ENCODE measurements around the gene FBXO42. TPM values are rescaled to one million over a fixed set of nuclear protein-coding genes. Genes with fewer than 3 reads are reported as not detected.
"Not testable (repeated sequence)": the region's sequence is repeated elsewhere in the genome, so short reads cannot be mapped to it uniquely, and the experiment has no call there.

Gene FBXO42
- total RNA-seq, 2 experiments from 2014 or later, result 14.3 to 14.9 TPM

- peak; percentile 65 for ATAC-seq (ENCODE audit: poor library complexity)
Observed at GRCh38 chr1:16367258-16367967, 15.1 kb upstream of the FBXO42 start.

GRCh38 chr1:16366722-16367257, 14.5 kb upstream of the FBXO42 start, which contains the start of gene SZRD1:
TSS of gene SZRD1 (plus strand) at chr1:16367242. CDS start at chr1:16367258, 16 bp downstream.
- peak within 1 kb of the TSS; percentile 100 for H3K4me3 ChIP-seq (ENCODE audit: low read length)

More at GRCh38 chr1:16367258-16367967, 15.1 kb upstream of the FBXO42 start:
- Histone ChIP-seq H3K36me3 (ENCODE audit: insufficient read depth, low read length) (peaks cover 2% of the 10 kb centered on the region), H3K4me1 (ENCODE audit: insufficient read depth, low read length) (peaks cover 44% of the 10 kb centered on the region), H3K9me3 (ENCODE audit: control insufficient read depth in 1 of 2, insufficient read depth in 1 of 2, low read length in 2 of 2) (no peaks in the 10 kb centered on the region), H3K27me3 (ENCODE audit: control insufficient read depth in 1 of 2, insufficient read depth in 2 of 2, low read length in 2 of 2) (no peaks in the 10 kb centered on the region), H3K4me3 (ENCODE audit: low read length) (peak overlapping the region; percentile 100), H3K27ac (ENCODE audit: low read depth in 1 of 2, low read length in 2 of 2) (peak overlapping the region; percentile 99 to 100)
- CTCF ChIA-PET, result interaction anchor here (2.1 kb wide), 1 partner anchor 15 kb away, joined by 6 read pairs; the partner anchor contains the start of gene FBXO42
- Mint-ChIP-seq H3K9me3 (no peaks in the 10 kb centered on the region), H3K27ac (peak overlapping the region; percentile 99), H3K4me3 (peak overlapping the region; percentile 98), H3K27me3 (no peaks in the 10 kb centered on the region), H3K36me3 (ENCODE audit: low read depth) (peaks cover 21% of the 10 kb centered on the region), H3K4me1 (ENCODE audit: low read depth) (peaks cover 48% of the 10 kb centered on the region)
- peak in 13 of 14 experiments; percentile 62 to 92 (median 76) for DNase-seq
- POLR2A ChIA-PET, result interaction anchor here (0.6 to 3.8 kb wide), 13 partner anchors 8 to 520 kb away, joined by 3 to 37 read pairs (median 4); partner anchors contain the start of genes FBXO42, NBPF1, NECAP2 and SPEN
- intact Hi-C loops (cut with DNase I, micrococcal nuclease), result loop anchor here (1.0 to 10.0 kb wide), 8 partner anchors 15 to 840 kb away; partner anchors contain the start of genes CPLANE2 (in 2 of the 2), NECAP2 (in 2 of the 2), DNAJC16 (in 1 of the 2) and FBXO42 (in 1 of the 2)
- no peak for TF ChIP-seq CTCF (IDR thresholded peaks at IDR 0.05)

GRCh38 chr1:16365146-16365498, 12.8 kb upstream of the FBXO42 start:
- H3K4me3 ChIP-seq (ENCODE audit: low read length); ATAC-seq (ENCODE audit: poor library complexity); H3K27me3 Mint-ChIP-seq; H3K9me3 Mint-ChIP-seq; H3K27me3 ChIP-seq (ENCODE audit: control insufficient read depth in 1 of 2, insufficient read depth in 2 of 2, low read length in 2 of 2); H3K27ac ChIP-seq (ENCODE audit: low read depth in 1 of 2, low read length in 2 of 2); H3K9me3 ChIP-seq (ENCODE audit: control insufficient read depth in 1 of 2, insufficient read depth in 1 of 2, low read length in 2 of 2); H3K36me3 ChIP-seq (ENCODE audit: insufficient read depth, low read length); H3K27ac Mint-ChIP-seq; DNase-seq: not testable (repeated sequence)
- CTCF ChIA-PET, result interaction anchor here (2.3 to 5.2 kb wide), 2 partner anchors 12 to 75 kb away, joined by 5 to 51 read pairs; partner anchors contain the start of genes FBXO42 and NECAP2
- Mint-ChIP-seq H3K4me3 (peak overlapping the region; percentile 12), H3K4me1 (ENCODE audit: low read depth) (peaks cover 33% of the 10 kb centered on the region), H3K36me3 (ENCODE audit: low read depth) (peaks cover 15% of the 10 kb centered on the region)
- intact Hi-C loops (cut with DNase I, micrococcal nuclease), result loop anchor here (1.0 to 10.0 kb wide), 5 partner anchors 12 to 838 kb away; partner anchors contain the start of genes CPLANE2 (in 1 of the 2), DNAJC16 (in 1 of the 2) and NBPF1 (in 1 of the 2)
- peaks cover 23% of the 10 kb centered on the region for H3K4me1 ChIP-seq (ENCODE audit: insufficient read depth, low read length)
- POLR2A ChIA-PET, result interaction anchor here (0.5 to 3.1 kb wide), 3 partner anchors 13 to 286 kb away, joined by 3 to 37 read pairs (median 8); partner anchors contain the start of genes FBXO42 and NECAP2

More at GRCh38 chr1:16366722-16367257, 14.5 kb upstream of the FBXO42 start, which contains the start of gene SZRD1:
- Mint-ChIP-seq H3K4me3 (peak within 1 kb of the TSS; percentile 98), H3K27ac (peak within 1 kb of the TSS; percentile 99), H3K9me3 (no peaks in the 10 kb centered on the region), H3K36me3 (ENCODE audit: low read depth) (peaks cover 18% of the 10 kb centered on the region), H3K4me1 (ENCODE audit: low read depth) (peaks cover 42% of the 10 kb centered on the region), H3K27me3 (no peaks in the 10 kb centered on the region)
- Histone ChIP-seq H3K9me3 (ENCODE audit: control insufficient read depth in 1 of 2, insufficient read depth in 1 of 2, low read length in 2 of 2) (no peaks in the 10 kb centered on the region), H3K27ac (ENCODE audit: low read depth in 1 of 2, low read length in 2 of 2) (peak within 1 kb of the TSS; percentile 99 to 100), H3K27me3 (ENCODE audit: control insufficient read depth in 1 of 2, insufficient read depth in 2 of 2, low read length in 2 of 2) (no peaks in the 10 kb centered on the region), H3K4me1 (ENCODE audit: insufficient read depth, low read length) (peaks cover 38% of the 10 kb centered on the region), H3K36me3 (ENCODE audit: insufficient read depth, low read length) (no peaks in the 10 kb centered on the region)
- CTCF ChIA-PET, result interaction anchor here (5.2 kb wide), 1 partner anchor 14 kb away, joined by 51 read pairs; the partner anchor contains the start of gene FBXO42
- ATAC-seq (ENCODE audit: poor library complexity) (peak; percentile 89), DNase-seq (peak; percentile 90 to 99 (median 94))
- no peak for TF ChIP-seq CTCF (IDR thresholded peaks at IDR 0.05)
- intact Hi-C loops (cut with DNase I, micrococcal nuclease), result loop anchor here (1.0 to 10.0 kb wide), 8 partner anchors 14 to 839 kb away; partner anchors contain the start of genes CPLANE2 (in 2 of the 2), NECAP2 (in 2 of the 2), DNAJC16 (in 1 of the 2) and FBXO42 (in 1 of the 2)
- POLR2A ChIA-PET, result interaction anchor here (0.6 to 3.8 kb wide), 13 partner anchors 9 to 519 kb away, joined by 3 to 37 read pairs (median 4); partner anchors contain the start of genes FBXO42, NECAP2 and SPEN

All from CD4-positive, alpha-beta T cell (primary cell).